Measurements from ENCODE around the gene NUF2.

- TF ChIP-seq CTCF (IDR thresholded peaks at IDR 0.05) (no peak), EZH2 (IDR thresholded peaks at IDR 0.05; ENCODE audit: borderline replicate concordance, insufficient read depth, low read depth, low read length, poor library complexity, severe bottlenecking) (no peak)
Observed at GRCh38 chr1:163346326-163346870, 24.6 kb downstream of the NUF2 start.
